ENCODE results near the gene NCAM2. TPM values are rescaled to one million over a fixed set of nuclear protein-coding genes. Genes with fewer than 3 reads are reported as not detected.

Gene NCAM2
- total RNA-seq, 1 donor from 2014 or later, result 0.84 TPM

GRCh38 chr21:21210552-21210951, 212.3 kb downstream of the NCAM2 start:
- no peaks in the 10 kb centered on the region for H3K27me3 Mint-ChIP-seq (ENCODE audit: insufficient read depth, low read depth)
- TF ChIP-seq CTCF (IDR thresholded peaks at IDR 0.05), result no peak
- no peak for TF ChIP-seq EZH2phosphoT487 (IDR thresholded peaks at IDR 0.05)
- TF ChIP-seq EZH2 (IDR thresholded peaks at IDR 0.05), result no peak

DNA sequence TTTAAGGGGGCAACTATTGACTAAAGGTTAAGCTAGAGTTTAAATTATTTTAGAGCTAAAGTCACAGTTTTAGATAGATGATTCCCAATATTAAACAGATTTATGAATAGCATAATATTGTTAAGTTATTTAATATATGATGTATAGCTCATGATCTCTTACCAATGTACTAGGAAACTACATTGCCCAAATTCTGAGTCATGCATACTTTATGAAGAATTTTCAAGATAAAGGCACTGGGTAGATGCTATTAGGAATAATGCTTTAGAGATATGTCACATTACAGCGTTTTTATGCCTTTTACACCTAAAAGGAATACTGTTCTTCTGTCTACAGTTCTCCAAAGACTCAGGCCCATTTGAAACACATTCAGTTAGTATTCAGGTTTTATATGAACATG, 215.1 kb downstream of the NCAM2 start:
- no peak overlapping the region for H3K4me3 ChIP-seq
- H3K27ac ChIP-seq, result no peak overlapping the region
- H3K79me2 ChIP-seq (ENCODE audit: low read depth), result no peaks in the 10 kb centered on the region
- H3K27me3 ChIP-seq, result no peaks in the 10 kb centered on the region
- no peak overlapping the region for H3K4me2 ChIP-seq
- no peaks in the 10 kb centered on the region for H3K36me3 Mint-ChIP-seq
- no peaks in the 10 kb centered on the region for H3K27me3 Mint-ChIP-seq (ENCODE audit: insufficient read depth, low read depth)
- H3K9me3 Mint-ChIP-seq, result no peaks in the 10 kb centered on the region
- H3K36me3 ChIP-seq, result no peaks in the 10 kb centered on the region
- no peak overlapping the region for H3K4me3 Mint-ChIP-seq
- H3K9ac ChIP-seq, result no peak overlapping the region
- TF ChIP-seq CTCF (IDR thresholded peaks at IDR 0.05) (no peak), EZH2phosphoT487 (IDR thresholded peaks at IDR 0.05) (no peak), EZH2 (IDR thresholded peaks at IDR 0.05) (no peak)
- H3K27ac Mint-ChIP-seq, result no peak overlapping the region
- H3K4me1 ChIP-seq, result no peaks in the 10 kb centered on the region
- no peaks in the 10 kb centered on the region for H4K20me1 ChIP-seq (ENCODE audit: low read depth)
- H3K4me1 Mint-ChIP-seq, result peaks cover 4% of the 10 kb centered on the region
- no peaks in the 10 kb centered on the region for H3K9me3 ChIP-seq (ENCODE audit: low read depth)
- DNase-seq (ENCODE audit: low spot score), result no peak
- no peaks in the 10 kb centered on the region for H3F3A ChIP-seq (ENCODE audit: low read depth)
- H2AFZ ChIP-seq (replicated peaks), result no peak overlapping the region

More at GRCh38 chr21:21210552-21210951, 212.3 kb downstream of the NCAM2 start:
- Mint-ChIP-seq H3K27ac (no peak overlapping the region), H3K4me3 (no peak overlapping the region), H3K36me3 (no peaks in the 10 kb centered on the region), H3K9me3 (no peaks in the 10 kb centered on the region), H3K4me1 (peaks cover 4% of the 10 kb centered on the region)
- no peak for DNase-seq (ENCODE audit: low spot score)
- no peaks in the 10 kb centered on the region for H3K79me2 ChIP-seq (ENCODE audit: low read depth)
- H3K27me3 ChIP-seq, result no peaks in the 10 kb centered on the region
- no peaks in the 10 kb centered on the region for H4K20me1 ChIP-seq (ENCODE audit: low read depth)
- H3K36me3 ChIP-seq, result no peaks in the 10 kb centered on the region
- H3K27ac ChIP-seq, result no peak overlapping the region
- H3K4me2 ChIP-seq, result no peak overlapping the region
- H3F3A ChIP-seq (ENCODE audit: low read depth), result no peaks in the 10 kb centered on the region
- no peaks in the 10 kb centered on the region for H3K9me3 ChIP-seq (ENCODE audit: low read depth)
- no peaks in the 10 kb centered on the region for H3K4me1 ChIP-seq
- H2AFZ ChIP-seq (replicated peaks), result no peak overlapping the region
- no peak overlapping the region for H3K4me3 ChIP-seq
- no peak overlapping the region for H3K9ac ChIP-seq

- no peak overlapping the region for H3K4me3 Mint-ChIP-seq
- Histone ChIP-seq H3K79me2 (ENCODE audit: low read depth) (no peaks in the 10 kb centered on the region), H3F3A (ENCODE audit: low read depth) (no peaks in the 10 kb centered on the region), H3K4me1 (no peaks in the 10 kb centered on the region), H3K36me3 (no peaks in the 10 kb centered on the region), H3K27me3 (no peaks in the 10 kb centered on the region), H4K20me1 (ENCODE audit: low read depth) (no peaks in the 10 kb centered on the region), H3K27ac (no peak overlapping the region), H2AFZ (replicated peaks) (no peak overlapping the region), H3K4me2 (no peak overlapping the region), H3K9ac (no peak overlapping the region), H3K9me3 (ENCODE audit: low read depth) (no peaks in the 10 kb centered on the region), H3K4me3 (no peak overlapping the region)
- no peak overlapping the region for H3K27ac Mint-ChIP-seq
- H3K4me1 Mint-ChIP-seq, result no peaks in the 10 kb centered on the region
- H3K36me3 Mint-ChIP-seq, result no peaks in the 10 kb centered on the region
- peaks cover 2% of the 10 kb centered on the region for H3K27me3 Mint-ChIP-seq (ENCODE audit: insufficient read depth, low read depth)
- no peak for DNase-seq (ENCODE audit: low spot score)
- TF ChIP-seq CTCF (IDR thresholded peaks at IDR 0.05) (no peak), EZH2 (IDR thresholded peaks at IDR 0.05) (no peak), EZH2phosphoT487 (IDR thresholded peaks at IDR 0.05) (no peak)
- H3K9me3 Mint-ChIP-seq, result peaks cover 3% of the 10 kb centered on the region
These were observed 217.8 kb downstream of the NCAM2 start for GRCh38 chr21:21216047-21216446.

Data from neural progenitor cell (in vitro differentiated cells).